Right renal pelvis (tissue), 4 donors: ENCODE data around the gene TNRC18. TPM values are rescaled to one million over a fixed set of nuclear protein-coding genes. Genes with fewer than 3 reads are reported as not detected.
"Not testable (repeated sequence)": the region's sequence is repeated elsewhere in the genome, so short reads cannot be mapped to it uniquely, and the experiment has no call there.

Experiments used
- DNase-seq, 4 donors: peaks; one replicate each; pipeline ENCODE4 v3.0.0-alpha.2; 2013; ENCODE audit warnings: low read depth in 4 of 4, low spot score in 3 of 4, missing footprints in 1 of 4
- polyA plus RNA-seq, 4 donors: library from polyadenylated mRNA; unstranded; fragments of 120-200 nt; gene quantifications; one replicate each; pipeline ENCODE4 v1.2.1, GENCODE V29; 2013; ENCODE audit not compliant: insufficient read length in 4 of 4

Gene TNRC18
- polyA plus RNA-seq, 4 donors = 93.2 to 130 (median 104) TPM

DNA sequence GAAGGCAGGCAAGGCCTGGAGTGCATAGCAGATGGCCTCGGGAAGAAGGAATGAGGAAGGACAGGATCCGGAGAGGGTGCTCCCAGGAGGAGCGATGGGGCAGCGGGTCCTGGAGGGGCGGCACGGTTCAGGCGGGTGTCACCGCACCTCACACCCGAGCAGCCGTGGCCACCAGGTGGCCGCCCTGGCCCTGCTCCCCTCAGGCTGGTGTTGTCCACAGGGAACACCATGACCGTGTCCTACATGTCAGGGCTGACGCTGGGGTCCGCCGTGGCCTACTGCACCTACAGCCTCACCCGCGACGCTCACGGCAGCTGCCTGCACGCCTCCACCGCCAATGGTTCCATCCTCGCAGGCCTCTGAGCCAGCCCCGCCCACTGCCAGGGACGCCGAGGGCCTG is 121.1 kb downstream of the TNRC18 start:
- no peak for DNase-seq

- no peak for DNase-seq
Measured at GRCh38 chr7:5300366-5300765, 123.3 kb downstream of the TNRC18 start.

DNA sequence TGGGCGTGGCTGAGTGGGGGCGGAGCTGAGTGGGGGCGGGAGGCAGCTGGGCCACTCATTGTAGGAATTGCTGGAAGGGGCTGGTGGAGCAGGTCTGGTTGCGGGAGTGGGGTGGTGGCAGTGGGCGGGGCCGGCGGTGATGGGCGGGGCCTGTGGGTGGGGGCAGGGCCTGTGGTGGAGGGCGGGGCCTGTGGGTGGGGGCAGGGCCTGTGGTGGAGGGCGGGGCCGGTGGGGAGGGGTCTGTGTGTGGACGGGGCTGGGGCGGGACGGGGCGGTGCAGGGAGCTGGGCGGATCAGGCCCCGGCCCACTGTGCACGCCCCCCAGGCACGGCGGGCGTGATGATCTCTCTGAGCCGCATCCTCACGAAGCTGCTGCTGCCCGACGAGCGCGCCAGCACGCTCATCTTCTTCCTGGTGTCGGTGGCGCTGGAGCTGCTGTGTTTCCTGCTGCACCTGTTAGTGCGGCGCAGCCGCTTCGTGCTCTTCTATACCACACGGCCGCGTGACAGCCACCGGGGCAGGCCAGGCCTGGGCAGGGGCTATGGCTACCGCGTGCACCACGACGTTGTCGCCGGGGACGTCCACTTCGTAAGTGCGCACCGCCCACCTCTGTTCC is 126.9 kb downstream of the TNRC18 start:
- no peak for DNase-seq

DNA sequence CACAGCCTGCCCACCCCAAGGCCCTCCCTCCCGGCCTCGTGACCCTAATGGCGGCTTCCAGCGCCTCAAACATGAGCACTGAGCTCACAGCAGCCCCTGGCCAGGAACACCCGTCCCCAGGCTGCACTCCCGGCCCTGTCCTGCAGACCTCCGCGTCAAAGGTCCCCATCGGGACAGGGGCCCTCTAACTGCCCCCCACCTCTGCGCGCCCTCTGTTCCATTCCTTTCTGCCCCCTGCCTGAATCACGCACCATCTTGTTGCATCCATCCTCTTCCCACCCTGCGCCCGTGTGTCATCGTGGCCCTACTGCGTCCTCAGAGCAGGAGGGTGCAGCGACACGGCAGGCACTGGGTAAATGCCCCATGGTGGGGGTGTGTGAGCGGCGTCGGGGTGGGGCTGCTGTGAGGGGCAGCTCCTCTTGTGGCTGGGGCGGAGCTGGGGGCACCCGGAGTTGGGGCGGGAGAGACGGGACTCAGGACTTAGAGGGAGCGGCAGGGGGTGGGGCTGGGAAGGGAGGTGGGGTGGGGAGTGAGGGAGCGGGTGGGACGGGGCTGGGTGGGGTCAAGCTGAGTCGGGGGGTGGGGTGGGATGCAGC is 127.5 kb downstream of the TNRC18 start:
- no peak for DNase-seq

DNA sequence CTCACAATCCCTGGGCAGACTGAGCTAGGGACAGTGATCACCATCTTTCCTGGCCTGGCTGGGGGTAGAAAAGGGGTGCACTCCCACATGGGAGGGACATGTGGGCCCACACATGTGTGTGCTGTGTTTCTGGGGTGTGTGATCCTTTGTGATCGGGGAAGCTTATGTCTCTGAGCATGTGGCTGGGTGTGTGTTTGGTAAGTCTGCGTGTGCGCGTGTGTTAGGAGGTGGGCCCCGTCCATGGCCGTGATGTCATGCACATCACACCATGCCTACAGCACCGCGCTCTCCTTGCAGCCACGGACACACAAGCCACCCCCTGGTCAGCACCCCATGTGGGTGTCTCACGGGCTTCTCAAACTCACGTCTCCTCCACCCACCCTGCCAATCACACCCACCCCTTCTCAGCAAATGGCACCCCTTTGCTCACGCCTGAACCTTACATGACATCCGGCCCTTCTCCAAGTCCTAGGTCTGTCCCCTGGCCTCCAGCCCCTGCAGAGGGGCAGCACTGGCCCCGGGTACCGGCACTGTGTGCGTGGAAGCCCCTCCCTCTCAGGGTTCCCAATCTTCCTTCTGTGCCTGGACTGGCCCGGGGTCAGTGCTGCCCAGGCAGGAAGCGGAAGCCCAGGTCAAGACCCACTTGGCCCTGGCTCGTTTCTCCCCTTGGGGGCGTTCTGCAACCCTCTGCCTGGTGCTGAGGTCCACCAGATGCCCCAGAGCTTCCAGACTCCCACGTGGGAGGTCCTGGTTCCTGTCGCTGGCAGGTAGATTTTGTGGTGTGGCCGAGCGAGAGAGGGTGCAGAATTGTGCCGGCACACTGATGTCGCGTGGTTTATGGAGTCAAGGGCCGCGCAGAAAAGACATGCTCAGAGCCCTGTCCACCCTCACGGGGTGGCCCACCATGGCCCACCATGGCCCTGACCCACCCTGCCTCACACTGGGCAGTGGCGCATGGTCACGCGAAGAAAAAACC is 128.3 kb downstream of the TNRC18 start:
- DNase-seq = no peak

DNA sequence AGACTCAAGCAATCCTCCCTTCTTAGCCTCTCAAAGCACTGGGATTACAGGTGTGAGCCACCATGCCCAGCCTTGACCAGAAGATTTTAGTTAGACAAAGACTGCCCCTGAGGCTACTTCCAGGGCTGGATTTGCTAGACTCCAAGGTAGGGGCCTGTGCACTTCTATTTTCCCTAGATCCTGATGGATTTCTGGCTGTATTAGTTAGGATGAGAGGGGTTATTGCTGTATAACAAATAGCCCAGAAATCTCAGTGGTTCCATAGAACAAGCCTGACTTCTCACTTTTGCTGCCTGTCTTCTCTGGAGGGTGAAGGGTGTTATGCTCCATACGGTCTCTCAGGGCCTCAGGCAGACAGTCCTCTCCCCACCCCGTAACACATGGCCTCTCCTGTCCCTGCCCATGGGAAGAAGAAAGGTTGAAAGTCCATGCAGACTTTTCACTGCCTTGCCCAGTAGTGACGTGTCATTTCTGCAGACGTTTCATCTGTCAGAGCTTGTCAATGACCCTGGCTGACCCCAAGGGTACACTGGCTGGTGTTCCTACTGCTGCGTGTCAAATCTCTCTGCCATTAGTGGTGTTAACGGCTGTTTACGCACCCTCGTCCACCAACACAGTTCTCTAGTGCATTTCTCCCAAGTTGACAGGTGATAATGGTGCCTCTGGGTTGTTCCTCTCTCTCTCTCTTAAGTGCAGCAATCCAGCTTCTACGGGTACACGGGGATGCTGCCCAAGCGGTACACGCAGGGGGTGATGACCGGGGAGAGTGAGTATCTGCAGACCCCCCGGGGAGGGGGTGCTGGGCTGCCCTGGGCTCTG is 129.3 kb downstream of the TNRC18 start:
- no peak for DNase-seq

- DNase-seq = not testable (repeated sequence)
Measured at GRCh38 chr7:5291711-5292335, 131.8 kb downstream of the TNRC18 start.

DNA sequence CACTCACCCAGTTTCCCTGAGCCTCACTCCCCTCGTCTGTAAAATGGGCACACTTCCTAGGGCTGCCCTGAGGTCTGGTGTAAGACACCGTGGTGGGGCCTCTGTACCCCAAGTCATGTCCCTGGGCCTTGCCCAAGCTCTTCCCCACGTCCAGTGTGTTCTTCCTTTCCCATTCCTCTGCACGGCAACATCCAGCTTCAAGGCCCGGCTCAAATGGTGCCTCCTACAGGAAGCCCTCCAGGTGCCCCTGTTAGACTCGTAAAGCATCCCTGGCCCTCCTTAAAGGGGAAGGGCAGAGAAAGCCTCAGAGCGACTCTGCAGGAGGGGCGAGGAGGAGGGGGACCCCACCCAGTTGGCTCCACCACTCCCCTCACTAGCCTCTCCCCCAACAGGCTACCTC is 132.3 kb downstream of the TNRC18 start:
- no peak for DNase-seq

GRCh38 chr7:5289355-5289754 is 134.3 kb downstream of the TNRC18 start:
- no peak for DNase-seq

- not testable (repeated sequence) for DNase-seq
Measured at GRCh38 chr7:5288560-5288959, 135.1 kb downstream of the TNRC18 start.

- DNase-seq = no peak
Measured at GRCh38 chr7:5287802-5288201, 135.8 kb downstream of the TNRC18 start.

DNA sequence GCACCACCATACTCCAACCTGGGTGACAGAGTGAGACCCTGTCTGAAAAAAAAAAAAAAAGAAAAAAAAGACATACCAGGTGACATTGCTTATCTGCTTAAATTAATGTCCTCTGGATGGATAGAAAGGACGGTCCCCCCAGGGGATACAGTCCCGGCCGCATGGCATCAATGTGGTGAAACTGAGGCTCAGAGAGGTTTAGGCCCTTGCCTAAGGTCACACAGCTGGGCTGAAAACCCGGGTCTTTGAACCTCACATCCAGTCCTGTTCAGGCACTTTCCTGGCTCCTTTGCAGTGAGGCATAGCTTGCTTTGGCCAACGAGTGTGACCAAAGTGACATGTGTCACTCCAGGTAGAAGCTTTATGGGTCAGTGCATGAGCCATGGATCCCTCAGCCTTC is 136.3 kb downstream of the TNRC18 start:
- not testable (repeated sequence) for DNase-seq

- no peak for DNase-seq
Measured at GRCh38 chr7:5286933-5287332, 136.7 kb downstream of the TNRC18 start.

DNA sequence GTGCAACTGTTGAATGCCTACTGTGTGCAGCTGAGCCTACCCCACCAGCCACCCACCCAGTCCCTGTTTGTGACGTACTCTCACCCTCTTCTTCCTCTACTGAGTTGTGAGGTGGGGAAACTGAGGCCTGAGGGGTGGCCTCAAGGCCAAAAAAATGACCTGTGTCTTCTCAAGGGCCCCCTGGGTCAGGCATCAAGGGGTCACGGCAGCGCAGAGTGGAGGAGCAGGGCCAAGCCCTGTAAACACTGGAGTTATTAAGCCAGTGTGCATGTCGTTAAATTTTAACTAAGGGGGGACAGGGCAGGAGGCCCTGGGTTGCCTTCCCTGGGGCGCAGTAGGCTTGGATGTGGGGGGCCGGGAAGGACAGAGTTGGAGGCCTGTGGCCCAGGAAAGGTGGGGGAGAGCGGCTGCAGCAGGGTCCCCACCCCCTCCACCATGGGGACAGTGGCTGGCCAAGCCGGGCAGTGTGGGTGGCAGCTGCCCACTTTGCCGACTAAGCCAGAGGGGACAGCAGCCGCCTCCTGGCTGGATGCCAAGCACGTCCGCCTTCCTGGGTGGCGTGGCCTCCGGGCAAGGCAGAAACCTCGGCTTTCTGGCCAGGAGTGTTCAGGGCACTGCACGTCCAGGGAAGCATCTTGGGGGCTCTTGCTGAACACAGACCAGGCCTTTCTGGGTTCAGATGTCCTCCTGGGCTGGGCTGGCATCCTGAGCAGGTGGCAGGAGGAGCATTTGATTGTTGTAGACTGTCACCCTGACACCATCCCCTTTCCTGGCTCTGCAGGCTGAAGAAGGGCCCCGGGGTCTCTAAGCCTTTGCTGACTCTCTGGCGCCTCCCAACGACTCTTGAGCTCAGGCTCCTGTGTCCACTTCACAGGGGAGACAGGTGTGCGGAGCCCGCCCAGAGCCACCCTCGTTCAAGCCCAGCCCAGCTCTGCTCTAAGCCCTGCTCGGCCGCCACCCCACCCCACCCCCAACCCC is 139.0 kb downstream of the TNRC18 start:
- peak in 3 of 4 donors; percentile 48 to 56 (median 54) for DNase-seq

GRCh38 chr7:5283421-5284303 is 140.0 kb downstream of the TNRC18 start:
- DNase-seq = no peak

- DNase-seq = no peak
Measured at GRCh38 chr7:5282543-5283316, 140.9 kb downstream of the TNRC18 start, which contains the start of gene SLC29A4. TSS of gene SLC29A4 (plus strand) at chr7:5282943. CDS start at chr7:5287817, 4,874 bp downstream.
